Fibroblast of lung (primary cell): ENCODE measurements around the gene CUTA.

Experiments
- CTCF ChIP-seq, 2 donors: IDR thresholded peaks in 1 of 2; conservative IDR thresholded peaks in 1 of 2; 1 replicate in 1 of 2; 2 replicates in 1 of 2; pipeline ENCODE4 v1.5.1; 2011 to 2012; ENCODE audit warnings: low read length in 2 of 2, control low read depth in 1 of 2, inconsistent platforms in 1 of 2, low read depth in 1 of 2, mild to moderate bottlenecking in 1 of 2
- EZH2 ChIP-seq: IDR thresholded peaks from 2 replicates; pipeline ENCODE4 v1.5.1; 2012; ENCODE audit warnings: low read length, control low read depth, mild to moderate bottlenecking; ENCODE audit errors: missing control alignments

GRCh38 chr6:33406126-33406525 lies 11.8 kb downstream of the CUTA start:
- TF ChIP-seq CTCF (conservative IDR thresholded peaks at IDR 0.05 in 1 of 2, IDR thresholded peaks at IDR 0.05 in 1 of 2; ENCODE audit: low read depth in 1 of 2, low read length in 2 of 2) (no peak), EZH2 (no peak)
